ENCODE results near the gene KIRREL2. TPM values are rescaled to one million over a fixed set of nuclear protein-coding genes. Genes with fewer than 3 reads are reported as not detected.

The KIRREL2 gene
- total and polyA plus RNA-seq, 9 of the 15 experiments (the other 6 are each of a cell fraction or from before 2014, with no cell fraction given): 0.01 to 0.12 (median 0.09) TPM; not detected in 4

GRCh38 chr19:35898499-35898809, 41.7 kb downstream of the KIRREL2 start:
- ChIA-PET CTCF (ENCODE audit: low intra/inter-chr PET ratio) (no interaction called here), POLR2A (no interaction called here)
- peaks cover 35% of the 10 kb centered on the region; the same call in 1 of the 3 replicates for H3K36me3 ChIP-seq (ENCODE audit: control insufficient read depth, insufficient read depth, low read length)
- ATAC-seq: no peak
- no peaks in the 10 kb centered on the region for H3K27me3 ChIP-seq (ENCODE audit: control insufficient read depth in 2 of 2, insufficient read depth in 2 of 2, low read length in 2 of 2)
- peaks cover 13 to 33% of the 10 kb centered on the region in 2 experiments; a peak in 4 of 5 replicates for H3K4me1 ChIP-seq (replicated peaks in 1 of 2; ENCODE audit: control insufficient read depth in 2 of 2, insufficient read depth in 2 of 2, low read length in 2 of 2)
- peaks cover 19% of the 10 kb centered on the region; the same call in 2 of the 3 replicates for H3K79me2 ChIP-seq (ENCODE audit: control insufficient read depth, insufficient read depth, low read length)
- TF ChIP-seq FOXM1 (IDR thresholded peaks at IDR 0.05; ENCODE audit: low read depth): no peak
- no peak for TF ChIP-seq FOXM1 (CRISPR knock-in tag; IDR thresholded peaks at IDR 0.05; ENCODE audit: low read depth)
- TF ChIP-seq RBBP5 (IDR thresholded peaks at IDR 0.05; ENCODE audit: borderline replicate concordance, insufficient read depth, low read length, poor library complexity, severe bottlenecking): no peak
- TF ChIP-seq, protein P1, sequence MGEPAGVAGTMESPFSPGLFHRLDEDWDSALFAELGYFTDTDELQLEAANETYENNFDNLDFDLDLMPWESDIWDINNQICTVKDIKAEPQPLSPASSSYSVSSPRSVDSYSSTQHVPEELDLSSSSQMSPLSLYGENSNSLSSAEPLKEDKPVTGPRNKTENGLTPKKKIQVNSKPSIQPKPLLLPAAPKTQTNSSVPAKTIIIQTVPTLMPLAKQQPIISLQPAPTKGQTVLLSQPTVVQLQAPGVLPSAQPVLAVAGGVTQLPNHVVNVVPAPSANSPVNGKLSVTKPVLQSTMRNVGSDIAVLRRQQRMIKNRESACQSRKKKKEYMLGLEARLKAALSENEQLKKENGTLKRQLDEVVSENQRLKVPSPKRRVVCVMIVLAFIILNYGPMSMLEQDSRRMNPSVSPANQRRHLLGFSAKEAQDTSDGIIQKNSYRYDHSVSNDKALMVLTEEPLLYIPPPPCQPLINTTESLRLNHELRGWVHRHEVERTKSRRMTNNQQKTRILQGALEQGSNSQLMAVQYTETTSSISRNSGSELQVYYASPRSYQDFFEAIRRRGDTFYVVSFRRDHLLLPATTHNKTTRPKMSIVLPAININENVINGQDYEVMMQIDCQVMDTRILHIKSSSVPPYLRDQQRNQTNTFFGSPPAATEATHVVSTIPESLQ (CRISPR knock-in tag; IDR thresholded peaks at IDR 0.05): no peak
- no peak for TF ChIP-seq RREB1 (CRISPR knock-in tag; IDR thresholded peaks at IDR 0.05)
- TF ChIP-seq ELF2 (CRISPR knock-in tag; IDR thresholded peaks at IDR 0.05): no peak
- no peak overlapping the region for H3K27ac ChIP-seq (ENCODE audit: extremely low read depth, low read depth, low read length)
- no peak for DNase-seq (ENCODE audit: extremely low read depth in 1 of 4, low spot score in 3 of 4)
- H3K4me2 ChIP-seq (ENCODE audit: insufficient read depth, low read length): no peak overlapping the region
- in situ Hi-C loops (cut with MboI): no loop called here
- WGBS (ENCODE audit: insufficient coverage, low coverage, missing lambda C conversion rate): 85% methylated on average over 17 of the region's 17 CpGs
- H3K9me3 ChIP-seq (replicated peaks; ENCODE audit: control insufficient read depth, insufficient read depth, low read depth, low read length): no peaks in the 10 kb centered on the region
- intact Hi-C loops (cut with micrococcal nuclease): no loop called here
- no TSS peak for BruUV-seq (replicated peaks)
- H3K4me3 ChIP-seq: peak overlapping the region; percentile 97; the same call in 1 of the 2 replicates
- no peak for FAIRE-seq
- peak overlapping the region in 1 of 2 experiments; percentile 95; a peak in 2 of 4 replicates for H3K9ac ChIP-seq (ENCODE audit: insufficient read depth in 1 of 2, low read depth in 2 of 2, low read length in 2 of 2)
- no peak overlapping the region for H2AFZ ChIP-seq (ENCODE audit: low read depth, low read length)
- no peaks in the 10 kb centered on the region for H3K9me1 ChIP-seq (ENCODE audit: control insufficient read depth, insufficient read depth, low read length)
- H4K20me1 ChIP-seq (replicated peaks; ENCODE audit: control insufficient read depth, insufficient read depth, low read length): no peaks in the 10 kb centered on the region
